ENCODE measurements around the gene RPN2.

GRCh38 chr20:37185686-37186085 is 6.6 kb downstream of the RPN2 start:
- no peak for TF ChIP-seq CTCF (IDR thresholded peaks at IDR 0.05; ENCODE audit: insufficient read depth, low read length, poor library complexity, severe bottlenecking)
- TF ChIP-seq EZH2phosphoT487 (conservative IDR thresholded peaks at IDR 0.05; ENCODE audit: low read length), result no peak

All from SU-DHL-6 (cell line).